Right cardiac atrium (tissue), 5 donors: ENCODE results near the gene DPP3. TPM values are rescaled to one million over a fixed set of nuclear protein-coding genes. Genes with fewer than 3 reads are reported as not detected.

Experiments used
- ATAC-seq, 2 donors: fragments of 200-7000 bp; cut with Tn5 transposase; one replicate each; pipeline versions ENCODE4 v1.8.0 to v1.9.1; 2020; ENCODE audit warnings: moderate library complexity in 2 of 2, mild to moderate bottlenecking in 1 of 2
- DNase-seq, 3 donors: peaks; one replicate each; pipeline ENCODE4 v3.0.0-alpha.2; 2020
- H3K27ac ChIP-seq: one replicate; pipeline ENCODE4 v1.5.1; 2013; ENCODE audit warnings: mild to moderate bottlenecking, low read length, control low read depth, moderate library complexity
- H3K27me3 ChIP-seq: one replicate; pipeline ENCODE4 v1.6.1; 2013; ENCODE audit not compliant: control insufficient read depth, insufficient read depth
- H3K4me1 ChIP-seq: one replicate; pipeline ENCODE4 v1.6.1; 2013; ENCODE audit warnings: low read length; ENCODE audit not compliant: control insufficient read depth, insufficient read depth
- H3K4me3 ChIP-seq: one replicate; pipeline ENCODE4 v1.5.1; 2013; ENCODE audit warnings: low read length, control low read depth
- H3K9me3 ChIP-seq: one replicate; pipeline ENCODE4 v1.6.1; 2013; ENCODE audit warnings: low read length; ENCODE audit not compliant: control insufficient read depth
- WGBS: extraction: QIAGEN DNeasy Blood & Tissue Kit; methylation state at CpG from one replicate; pipeline ENCODE4 v1.1.7; 2013; 5-methylcytosine and 5-hydroxymethylcytosine counted together
- intact Hi-C, 4 donors: fragments of 100-400 bp; cut with DNase I; formaldehyde crosslinking; loops; one replicate each; pipeline versions ENCODE4 v1.11.0 to v1.14.0; 2022 to 2023
- polyA plus RNA-seq: library from polyadenylated mRNA; stranded (reverse); fragments of 200-250 nt; gene quantifications from one replicate; pipeline ENCODE4 v1.2.3, GENCODE V29; 2013
- total RNA-seq, 4 donors: library from RNA; stranded (reverse); fragmentation: NEBNext Ultra II Directional; extraction: Animal tissue kit (Norgen Biotek cat#: 25700); gene quantifications; one replicate each; pipeline ENCODE4 v1.2.1, GENCODE V29; 2021
- donor health status: healthy with polysubstance abuse.
- donor health status: DM: no; HTN: yes; CAD: no.
- donor health status: DM: no; HTN: no; CAD: no.
- donor health status: DM: no; HTN: yes; CAD: no; lungs with severe emphysema.
- donor health status: DM: yes; HTN: yes; CAD: no.

DPP3 gene
- total and polyA plus RNA-seq, 5 donors, result 9.5 to 16.2 (median 13.3) TPM

- DNase-seq, result no peak
- no peak overlapping the region for H3K4me3 ChIP-seq
- intact Hi-C loops, result no loop called here
- ATAC-seq, result no peak
- WGBS, result 89% methylated on average over 20 of the region's 20 CpGs
- no peaks in the 10 kb centered on the region for H3K9me3 ChIP-seq
- peaks cover 1% of the 10 kb centered on the region for H3K4me1 ChIP-seq
- H3K27me3 ChIP-seq, result no peaks in the 10 kb centered on the region
- H3K27ac ChIP-seq, result no peak overlapping the region
These were observed 6.4 kb upstream of the DPP3 start for GRCh38 chr11:66473608-66474515.

- DNase-seq, result peak in 1 of 3 donors; percentile 57
- peaks cover 2% of the 10 kb centered on the region for H3K4me1 ChIP-seq
- H3K9me3 ChIP-seq, result no peaks in the 10 kb centered on the region
- WGBS, result 93% methylated on average over 44 of the region's 44 CpGs
- no peak for ATAC-seq
- no peak overlapping the region for H3K27ac ChIP-seq
- intact Hi-C loops, result no loop called here
- H3K27me3 ChIP-seq, result no peaks in the 10 kb centered on the region
- no peak overlapping the region for H3K4me3 ChIP-seq
These were observed 4.7 kb upstream of the DPP3 start for GRCh38 chr11:66475349-66476172.

GRCh38 chr11:66476173-66476840 lies 3.9 kb upstream of the DPP3 start:
- DNase-seq (peak in 1 of 3 donors; percentile 48), ATAC-seq (no peak)
- WGBS, result 73% methylated on average over 10 of the region's 10 CpGs
- H3K9me3 ChIP-seq, result no peaks in the 10 kb centered on the region
- H3K27ac ChIP-seq, result no peak overlapping the region
- intact Hi-C loops, result no loop called here
- H3K27me3 ChIP-seq, result no peaks in the 10 kb centered on the region
- peaks cover 2% of the 10 kb centered on the region for H3K4me1 ChIP-seq
- H3K4me3 ChIP-seq, result no peak overlapping the region

GRCh38 chr11:66476841-66477251 lies 3.4 kb upstream of the DPP3 start:
- H3K4me3 ChIP-seq, result no peak overlapping the region
- H3K9me3 ChIP-seq, result no peaks in the 10 kb centered on the region
- no peak for DNase-seq
- H3K27me3 ChIP-seq, result no peaks in the 10 kb centered on the region
- H3K4me1 ChIP-seq, result peaks cover 2% of the 10 kb centered on the region
- no peak for ATAC-seq
- 54% methylated on average over 9 of the region's 9 CpGs for WGBS
- no peak overlapping the region for H3K27ac ChIP-seq
- intact Hi-C loops, result no loop called here

GRCh38 chr11:66477263-66478201 lies 2.7 kb upstream of the DPP3 start:
- Histone ChIP-seq H3K4me3 (no peak overlapping the region), H3K9me3 (no peaks in the 10 kb centered on the region), H3K27me3 (no peaks in the 10 kb centered on the region), H3K27ac (no peak overlapping the region), H3K4me1 (peaks cover 2% of the 10 kb centered on the region)
- WGBS, result 86% methylated on average over 11 of the region's 11 CpGs
- ATAC-seq (no peak), DNase-seq (no peak)
- intact Hi-C loops, result no loop called here

GRCh38 chr11:66478729-66479393 lies 1.4 kb upstream of the DPP3 start:
- WGBS, result 49% methylated on average over 8 of the region's 8 CpGs
- no peaks in the 10 kb centered on the region for H3K27me3 ChIP-seq
- intact Hi-C loops, result no loop called here
- ATAC-seq, result no peak
- H3K4me3 ChIP-seq, result peak overlapping the region; percentile 79
- H3K4me1 ChIP-seq, result peaks cover 2% of the 10 kb centered on the region
- no peak overlapping the region for H3K27ac ChIP-seq
- DNase-seq, result no peak
- no peaks in the 10 kb centered on the region for H3K9me3 ChIP-seq

GRCh38 chr11:66479394-66480116 lies 679 bp upstream of the DPP3 start:
- Histone ChIP-seq H3K9me3 (no peaks in the 10 kb centered on the region), H3K4me1 (peaks cover 2% of the 10 kb centered on the region), H3K27ac (peak overlapping the region; percentile 92), H3K4me3 (peak overlapping the region; percentile 79), H3K27me3 (no peaks in the 10 kb centered on the region)
- intact Hi-C loops, result no loop called here
- ATAC-seq (peak; percentile 37 to 51), DNase-seq (peak; percentile 64 to 82 (median 78))
- 1% methylated on average over 34 of the region's 34 CpGs for WGBS

- WGBS, result 85% methylated on average over 7 of the region's 7 CpGs
- Histone ChIP-seq H3K9me3 (no peaks in the 10 kb centered on the region), H3K4me1 (no peaks in the 10 kb centered on the region), H3K4me3 (no peak overlapping the region), H3K27me3 (no peaks in the 10 kb centered on the region), H3K27ac (no peak overlapping the region)
- no peak for ATAC-seq
- DNase-seq, result no peak
- intact Hi-C loops, result no loop called here
These were observed 4.7 kb downstream of the DPP3 start for GRCh38 chr11:66484806-66485380.

- 93% methylated on average over 10 of the region's 10 CpGs for WGBS
- H3K9me3 ChIP-seq, result no peaks in the 10 kb centered on the region
- ATAC-seq, result no peak
- no peak overlapping the region for H3K4me3 ChIP-seq
- H3K27me3 ChIP-seq, result no peaks in the 10 kb centered on the region
- no peaks in the 10 kb centered on the region for H3K4me1 ChIP-seq
- no peak overlapping the region for H3K27ac ChIP-seq
- DNase-seq, result no peak
- intact Hi-C loops, result no loop called here
These were observed 8.7 kb downstream of the DPP3 start for GRCh38 chr11:66488957-66489356.
